ENCODE results near the gene KRTAP1-5.
"Not testable (repeated sequence)": the region's sequence is repeated elsewhere in the genome, so short reads cannot be mapped to it uniquely, and the experiment has no call there.

Gene KRTAP1-5

DNA sequence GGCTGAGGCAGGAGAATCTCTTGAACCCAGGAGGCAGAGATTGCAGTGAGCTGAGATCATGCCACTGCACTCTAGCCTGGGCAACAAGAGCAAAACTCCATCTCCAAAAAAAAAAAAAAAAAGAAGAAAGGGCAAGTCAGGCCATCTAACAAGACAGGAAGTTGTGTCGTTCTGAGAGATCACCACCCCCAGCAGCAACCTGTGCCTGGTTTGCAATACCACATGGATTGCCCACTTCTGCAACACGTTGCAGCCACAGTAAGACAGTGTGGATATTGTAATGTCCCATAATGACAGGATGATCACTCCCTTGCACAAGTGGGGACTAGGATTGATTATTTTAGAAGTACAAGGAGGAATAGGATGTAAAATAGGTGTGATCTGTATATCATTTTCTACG, 42.0 kb upstream of the KRTAP1-5 start:
- Histone ChIP-seq H3K9me3 (ENCODE audit: severe bottlenecking) (no peaks in the 10 kb centered on the region), H3K27me3 (ENCODE audit: insufficient read depth, poor library complexity, severe bottlenecking) (no peaks in the 10 kb centered on the region), H3K4me1 (ENCODE audit: insufficient read depth, poor library complexity, severe bottlenecking) (peaks cover 10% of the 10 kb centered on the region), H3K36me3 (ENCODE audit: low read depth) (no peaks in the 10 kb centered on the region), H3K4me3 (ENCODE audit: severe bottlenecking) (no peak overlapping the region), H3K27ac (ENCODE audit: poor library complexity, severe bottlenecking) (no peak overlapping the region)
- TF ChIP-seq, protein P1, sequence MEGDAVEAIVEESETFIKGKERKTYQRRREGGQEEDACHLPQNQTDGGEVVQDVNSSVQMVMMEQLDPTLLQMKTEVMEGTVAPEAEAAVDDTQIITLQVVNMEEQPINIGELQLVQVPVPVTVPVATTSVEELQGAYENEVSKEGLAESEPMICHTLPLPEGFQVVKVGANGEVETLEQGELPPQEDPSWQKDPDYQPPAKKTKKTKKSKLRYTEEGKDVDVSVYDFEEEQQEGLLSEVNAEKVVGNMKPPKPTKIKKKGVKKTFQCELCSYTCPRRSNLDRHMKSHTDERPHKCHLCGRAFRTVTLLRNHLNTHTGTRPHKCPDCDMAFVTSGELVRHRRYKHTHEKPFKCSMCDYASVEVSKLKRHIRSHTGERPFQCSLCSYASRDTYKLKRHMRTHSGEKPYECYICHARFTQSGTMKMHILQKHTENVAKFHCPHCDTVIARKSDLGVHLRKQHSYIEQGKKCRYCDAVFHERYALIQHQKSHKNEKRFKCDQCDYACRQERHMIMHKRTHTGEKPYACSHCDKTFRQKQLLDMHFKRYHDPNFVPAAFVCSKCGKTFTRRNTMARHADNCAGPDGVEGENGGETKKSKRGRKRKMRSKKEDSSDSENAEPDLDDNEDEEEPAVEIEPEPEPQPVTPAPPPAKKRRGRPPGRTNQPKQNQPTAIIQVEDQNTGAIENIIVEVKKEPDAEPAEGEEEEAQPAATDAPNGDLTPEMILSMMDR (IDR thresholded peaks at IDR 0.05; ENCODE audit: poor library complexity, severe bottlenecking) = no peak
- ATAC-seq (ENCODE audit: low read depth) (no peak), DNase-seq (ENCODE audit: low spot score) (no peak)

DNA sequence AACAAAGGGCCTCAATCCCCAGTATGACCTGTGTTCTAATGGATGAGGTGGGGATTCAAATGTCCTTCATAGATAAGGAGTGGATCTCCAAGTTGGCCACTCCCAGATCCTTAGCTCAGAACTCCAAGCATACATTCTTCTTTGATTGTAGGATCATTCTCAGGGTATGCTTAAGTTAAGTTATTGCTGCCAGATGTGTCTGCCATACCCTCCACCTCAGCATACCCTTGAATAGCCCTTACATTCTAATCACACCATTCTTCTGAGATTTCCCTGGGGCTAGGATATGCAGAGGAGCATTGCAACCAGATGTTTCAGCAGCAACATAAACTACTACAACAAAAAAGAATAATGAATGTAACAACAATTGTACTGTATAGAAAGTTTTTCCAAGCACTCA, 40.3 kb upstream of the KRTAP1-5 start:
- no peak for DNase-seq (ENCODE audit: low spot score)
- peaks cover 13% of the 10 kb centered on the region for H3K4me1 ChIP-seq (ENCODE audit: insufficient read depth, poor library complexity, severe bottlenecking)
- no peaks in the 10 kb centered on the region for H3K9me3 ChIP-seq (ENCODE audit: severe bottlenecking)
- TF ChIP-seq, protein P1 (IDR thresholded peaks at IDR 0.05; ENCODE audit: poor library complexity, severe bottlenecking) = no peak
- no peak overlapping the region for H3K4me3 ChIP-seq (ENCODE audit: severe bottlenecking)
- ATAC-seq (ENCODE audit: low read depth) = no peak
- H3K36me3 ChIP-seq (ENCODE audit: low read depth) = no peaks in the 10 kb centered on the region
- no peaks in the 10 kb centered on the region for H3K27me3 ChIP-seq (ENCODE audit: insufficient read depth, poor library complexity, severe bottlenecking)
- peak overlapping the region; percentile 28 for H3K27ac ChIP-seq (ENCODE audit: poor library complexity, severe bottlenecking)

DNA sequence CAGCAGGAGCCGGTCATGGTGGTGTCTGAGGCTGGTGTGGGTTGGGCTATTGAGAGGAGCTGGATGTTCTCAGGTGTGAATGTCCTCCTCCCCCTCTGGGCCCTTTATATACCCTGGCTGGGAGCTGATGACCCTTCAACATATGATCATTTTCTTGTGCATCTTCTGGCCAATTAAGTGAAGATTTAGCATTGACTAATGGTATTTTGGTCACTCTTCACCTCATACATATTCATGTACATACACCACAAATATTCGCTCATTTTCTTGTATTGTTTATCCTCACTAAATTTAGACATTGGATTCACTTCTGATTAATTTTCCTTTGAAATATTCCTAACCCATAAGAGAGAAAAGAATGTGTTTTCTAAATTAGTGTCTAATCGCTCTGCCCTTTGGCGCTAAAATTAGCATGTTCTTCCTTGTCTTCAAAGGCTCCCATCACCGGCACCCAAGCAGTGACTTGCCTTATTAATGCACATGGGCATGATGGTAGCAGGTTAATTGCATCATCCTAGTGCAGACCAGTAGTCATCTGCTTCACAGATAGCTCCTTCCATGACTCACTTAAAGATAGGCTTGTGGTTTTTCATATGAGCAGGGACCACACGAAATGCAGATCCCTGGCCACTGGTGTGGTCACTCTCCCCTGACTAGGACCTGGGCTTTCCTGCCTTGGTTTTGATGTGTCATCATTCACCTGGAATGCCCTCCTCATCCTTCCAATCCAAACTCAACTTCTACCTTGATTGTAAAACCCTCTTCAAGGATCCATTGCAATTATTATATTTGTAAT, 39.0 kb upstream of the KRTAP1-5 start, which contains the start of gene KRTAP2-4:
KRTAP2-4 (minus strand) TSS at position 51 of the 796 bp plus-strand sequence; CDS start at position 17, 34 bp downstream.
- Histone ChIP-seq H3K4me3 (ENCODE audit: severe bottlenecking) (no peak within 1 kb of the TSS), H3K36me3 (ENCODE audit: low read depth) (no peaks in the 10 kb centered on the region), H3K27ac (ENCODE audit: poor library complexity, severe bottlenecking) (peak within 1 kb of the TSS; percentile 28), H3K4me1 (ENCODE audit: insufficient read depth, poor library complexity, severe bottlenecking) (peaks cover 23% of the 10 kb centered on the region), H3K9me3 (ENCODE audit: severe bottlenecking) (no peaks in the 10 kb centered on the region), H3K27me3 (ENCODE audit: insufficient read depth, poor library complexity, severe bottlenecking) (no peaks in the 10 kb centered on the region)
- ATAC-seq (ENCODE audit: low read depth) = peak; percentile 79
- TF ChIP-seq, protein P1 (IDR thresholded peaks at IDR 0.05; ENCODE audit: poor library complexity, severe bottlenecking) = no peak
- no peak for DNase-seq (ENCODE audit: low spot score)

DNA sequence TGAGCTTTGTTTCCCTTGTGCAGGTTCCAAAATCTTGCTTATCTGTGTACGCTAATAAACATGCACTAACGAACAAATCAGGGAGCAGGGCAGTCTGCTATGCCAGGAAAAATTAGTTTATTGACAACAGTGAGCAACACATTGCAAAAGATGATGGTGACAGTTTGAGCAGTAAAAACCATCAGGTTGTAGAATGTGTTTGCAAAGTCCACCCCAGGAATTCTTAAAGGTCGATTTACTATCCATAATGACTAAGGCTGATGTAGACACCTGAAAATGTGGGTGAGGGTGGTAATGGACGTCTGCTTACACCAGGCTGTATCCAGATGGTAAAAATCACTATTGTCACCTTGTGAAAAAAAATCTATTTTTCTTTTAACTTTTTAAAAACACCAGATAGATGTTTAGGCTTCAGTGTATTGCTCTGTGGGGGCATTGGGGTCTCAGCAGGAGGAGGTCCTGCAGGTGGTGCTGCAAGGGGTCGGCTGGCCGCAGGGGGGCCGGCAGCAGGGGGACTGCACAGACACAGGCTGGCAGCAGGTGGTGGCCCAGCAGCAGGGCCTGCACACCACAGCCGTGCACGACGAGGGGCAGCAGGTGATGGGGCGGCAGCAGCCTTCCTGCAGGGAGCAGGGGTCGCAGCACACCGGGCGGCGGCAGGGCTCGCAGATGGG, 38.1 kb upstream of the KRTAP1-5 start:
- H3K27ac ChIP-seq (ENCODE audit: poor library complexity, severe bottlenecking); H3K9me3 ChIP-seq (ENCODE audit: severe bottlenecking); H3K36me3 ChIP-seq (ENCODE audit: low read depth); H3K4me3 ChIP-seq (ENCODE audit: severe bottlenecking); DNase-seq (ENCODE audit: low spot score); ATAC-seq (ENCODE audit: low read depth); H3K27me3 ChIP-seq (ENCODE audit: insufficient read depth, poor library complexity, severe bottlenecking): not testable (repeated sequence)
- peaks cover 32% of the 10 kb centered on the region for H3K4me1 ChIP-seq (ENCODE audit: insufficient read depth, poor library complexity, severe bottlenecking)

DNA sequence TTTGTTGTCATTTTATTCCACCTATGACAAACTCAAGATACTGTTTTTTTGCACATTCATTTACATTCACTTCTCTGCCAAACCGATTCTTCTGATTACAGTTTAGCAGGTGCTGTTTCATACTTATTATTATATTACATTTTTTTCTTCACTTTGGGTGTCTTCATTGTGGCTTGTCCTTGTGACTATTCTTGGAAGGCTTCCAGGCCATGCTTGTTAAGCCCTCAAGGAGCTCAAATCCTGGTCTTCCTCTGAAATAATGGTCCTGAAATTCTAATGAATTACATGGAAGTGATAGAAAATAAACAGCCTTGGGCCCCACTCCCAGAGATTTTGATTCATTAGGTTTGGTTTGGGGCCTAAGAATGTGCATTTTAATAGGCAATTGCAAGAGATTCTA, 37.3 kb upstream of the KRTAP1-5 start:
- peaks cover 38% of the 10 kb centered on the region for H3K4me1 ChIP-seq (ENCODE audit: insufficient read depth, poor library complexity, severe bottlenecking)
- TF ChIP-seq, protein P1 (IDR thresholded peaks at IDR 0.05; ENCODE audit: poor library complexity, severe bottlenecking) = no peak
- H3K4me3 ChIP-seq (ENCODE audit: severe bottlenecking) = no peak overlapping the region
- ATAC-seq (ENCODE audit: low read depth) = no peak
- no peaks in the 10 kb centered on the region for H3K36me3 ChIP-seq (ENCODE audit: low read depth)
- no peaks in the 10 kb centered on the region for H3K9me3 ChIP-seq (ENCODE audit: severe bottlenecking)
- no peak for DNase-seq (ENCODE audit: low spot score)
- no peaks in the 10 kb centered on the region for H3K27me3 ChIP-seq (ENCODE audit: insufficient read depth, poor library complexity, severe bottlenecking)
- no peak overlapping the region for H3K27ac ChIP-seq (ENCODE audit: poor library complexity, severe bottlenecking)
